NCI-H2227 (cell line): ENCODE results near the gene PERM1.
"Not testable (repeated sequence)": the region's sequence is repeated elsewhere in the genome, so short reads cannot be mapped to it uniquely, and the experiment has no call there.

Source experiments
- DNase-seq: peaks from one replicate; lab custom pipeline; 2025; ENCODE audit not compliant: unreplicated experiment; lab: John Stamatoyannopoulos, UW

PERM1 gene

GRCh38 chr1:1017397-1018320, 35.8 kb upstream of the PERM1 start:
- DNase-seq, result not testable (repeated sequence)

- DNase-seq, result peak; percentile 38
These were observed 33.1 kb upstream of the PERM1 start for GRCh38 chr1:1014799-1015681.

GRCh38 chr1:1013922-1014648, 32.2 kb upstream of the PERM1 start:
- DNase-seq, result peak; percentile 83

GRCh38 chr1:1013105-1013921, 31.4 kb upstream of the PERM1 start, which contains the start of gene ISG15:
ISG15 (plus strand) TSS chr1:1013497; CDS start chr1:1013574, 77 bp downstream.
- DNase-seq, result peak; percentile 91

- not testable (repeated sequence) for DNase-seq
These were observed 30.8 kb upstream of the PERM1 start for GRCh38 chr1:1012736-1013104.

- DNase-seq, result no peak
These were observed 29.6 kb upstream of the PERM1 start for GRCh38 chr1:1011396-1011949.

GRCh38 chr1:1010131-1010530, 28.2 kb upstream of the PERM1 start:
- not testable (repeated sequence) for DNase-seq

GRCh38 chr1:1006305-1007159, 24.6 kb upstream of the PERM1 start:
- DNase-seq, result no peak

GRCh38 chr1:1005774-1006304, 23.9 kb upstream of the PERM1 start:
- no peak for DNase-seq

GRCh38 chr1:1004780-1005697, 23.1 kb upstream of the PERM1 start:
- peak; percentile 34 for DNase-seq

GRCh38 chr1:1004420-1004779, 22.5 kb upstream of the PERM1 start:
- no peak for DNase-seq

GRCh38 chr1:1003618-1004419, 21.9 kb upstream of the PERM1 start:
- no peak for DNase-seq

GRCh38 chr1:1001057-1001783, 19.3 kb upstream of the PERM1 start:
- DNase-seq, result no peak

- peak; percentile 95 for DNase-seq
These were observed 18.6 kb upstream of the PERM1 start for GRCh38 chr1:1000357-1001056.

- peak; percentile 95 for DNase-seq
These were observed 17.9 kb upstream of the PERM1 start, which contains the start of gene HES4 for GRCh38 chr1:999725-1000356. HES4 (minus strand) TSS chr1:1000097; CDS start chr1:999973, 124 bp downstream.
